PC-3 (cell line): Measurements from ENCODE around the gene IER3.

ENCODE experiments used
- EZH2phosphoT487 ChIP-seq: fragments of 300-600 bp; sonication (generic); IDR thresholded peaks from 2 replicates; pipeline ENCODE4 v1.6.1; 2018; ENCODE audit warnings: mild to moderate bottlenecking, antibody characterized with exemption, low read length, borderline replicate concordance
- TF ChIP-seq, protein P1 (sequence below): fragments of 300-600 bp; sonication (generic); conservative IDR thresholded peaks from 2 replicates; pipeline ENCODE4 v1.5.1; 2017; ENCODE audit warnings: antibody characterized with exemption, low read depth, mild to moderate bottlenecking, low read length

DNA sequence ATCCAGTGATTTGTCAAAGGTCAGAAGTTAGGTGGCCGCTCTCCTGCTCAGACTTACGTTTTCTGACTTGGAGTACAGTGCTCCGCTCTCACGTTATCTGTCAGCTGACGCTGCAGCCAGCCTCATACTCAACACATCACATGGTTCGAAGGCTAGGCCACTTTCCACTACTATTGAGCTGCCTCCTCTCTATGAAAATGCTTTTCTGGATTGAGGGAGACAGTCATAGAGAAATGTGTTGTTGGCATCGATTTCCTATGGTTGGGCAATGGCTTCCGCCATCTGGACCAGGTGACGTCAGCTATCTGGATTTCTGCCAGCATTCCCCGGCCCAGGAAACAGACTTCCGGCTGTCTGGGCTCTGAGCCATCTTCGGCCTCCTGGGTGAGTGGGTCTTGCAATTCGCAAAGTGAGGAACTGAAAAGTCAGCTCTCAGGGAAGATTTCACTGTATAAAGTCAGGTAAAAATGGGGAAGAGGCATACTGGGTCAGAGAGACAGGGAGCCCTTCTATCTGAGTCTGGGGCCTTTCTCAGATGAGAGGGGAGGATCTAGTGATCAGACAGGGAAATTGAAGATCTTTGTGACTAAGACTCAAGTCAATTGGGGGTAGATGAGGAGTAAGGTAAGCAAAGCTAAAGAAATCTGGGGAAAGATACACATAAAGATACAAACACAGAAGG, 37.5 kb upstream of the IER3 start:
- TF ChIP-seq, protein P1, sequence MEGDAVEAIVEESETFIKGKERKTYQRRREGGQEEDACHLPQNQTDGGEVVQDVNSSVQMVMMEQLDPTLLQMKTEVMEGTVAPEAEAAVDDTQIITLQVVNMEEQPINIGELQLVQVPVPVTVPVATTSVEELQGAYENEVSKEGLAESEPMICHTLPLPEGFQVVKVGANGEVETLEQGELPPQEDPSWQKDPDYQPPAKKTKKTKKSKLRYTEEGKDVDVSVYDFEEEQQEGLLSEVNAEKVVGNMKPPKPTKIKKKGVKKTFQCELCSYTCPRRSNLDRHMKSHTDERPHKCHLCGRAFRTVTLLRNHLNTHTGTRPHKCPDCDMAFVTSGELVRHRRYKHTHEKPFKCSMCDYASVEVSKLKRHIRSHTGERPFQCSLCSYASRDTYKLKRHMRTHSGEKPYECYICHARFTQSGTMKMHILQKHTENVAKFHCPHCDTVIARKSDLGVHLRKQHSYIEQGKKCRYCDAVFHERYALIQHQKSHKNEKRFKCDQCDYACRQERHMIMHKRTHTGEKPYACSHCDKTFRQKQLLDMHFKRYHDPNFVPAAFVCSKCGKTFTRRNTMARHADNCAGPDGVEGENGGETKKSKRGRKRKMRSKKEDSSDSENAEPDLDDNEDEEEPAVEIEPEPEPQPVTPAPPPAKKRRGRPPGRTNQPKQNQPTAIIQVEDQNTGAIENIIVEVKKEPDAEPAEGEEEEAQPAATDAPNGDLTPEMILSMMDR, result no peak
- no peak for TF ChIP-seq EZH2phosphoT487
